ENCODE data around the gene VSTM2A.

The VSTM2A gene

DNA sequence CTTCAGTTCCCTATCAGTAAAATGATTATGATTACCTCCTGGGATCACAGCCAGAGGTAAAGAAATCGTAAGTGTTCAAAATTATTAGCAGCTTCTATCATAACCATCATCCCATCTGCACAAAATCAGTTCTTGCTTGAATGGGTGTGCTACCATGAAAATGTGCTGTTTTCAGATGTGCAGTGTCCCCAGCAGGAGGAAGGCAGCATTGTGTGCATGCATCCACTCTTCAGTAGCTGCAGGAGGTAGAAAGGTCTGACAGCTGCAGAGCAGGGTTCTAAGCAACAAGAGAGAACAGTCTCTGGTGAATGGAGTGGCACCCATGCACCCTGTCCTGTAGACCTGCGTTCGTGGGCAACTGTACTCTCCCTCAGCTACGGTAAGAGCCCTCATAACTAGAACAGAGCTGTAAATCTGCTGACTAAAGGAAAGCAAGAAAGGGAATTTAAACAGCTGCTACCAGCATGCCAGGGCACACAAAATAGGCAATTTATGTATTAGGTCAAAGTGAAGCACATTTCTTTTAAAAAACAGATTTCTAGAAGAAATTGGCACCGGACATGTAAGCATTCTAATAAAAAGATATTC is 21.2 kb downstream of the VSTM2A start:
- no peaks in the 10 kb centered on the region for H3K9me3 Mint-ChIP-seq (ENCODE audit: low read depth)
- no peak overlapping the region for H3K4me3 Mint-ChIP-seq
- no peaks in the 10 kb centered on the region for H3K4me1 Mint-ChIP-seq (ENCODE audit: low read depth)
- H3K36me3 Mint-ChIP-seq = no peaks in the 10 kb centered on the region
- no peaks in the 10 kb centered on the region for H3K27me3 Mint-ChIP-seq
- H3K27ac Mint-ChIP-seq = no peak overlapping the region

DNA sequence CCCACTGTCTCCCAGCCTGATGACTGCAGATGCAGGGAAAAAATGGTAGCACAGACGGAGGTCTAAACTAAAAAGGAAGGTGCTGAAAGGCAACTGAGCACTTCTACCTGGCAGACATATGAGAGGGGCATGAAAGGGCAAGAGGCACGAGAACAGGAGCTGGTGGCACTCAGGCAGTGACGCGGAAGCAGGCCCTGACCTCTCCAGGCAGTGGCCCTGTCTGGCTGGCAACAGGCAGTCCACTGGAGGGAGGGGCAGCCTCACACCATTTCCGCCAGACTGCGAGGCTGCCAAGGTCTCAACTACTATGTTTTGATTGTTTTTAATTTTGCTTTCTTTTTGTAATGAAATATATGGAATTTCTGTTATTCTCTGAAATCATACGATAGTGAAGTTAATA is 23.3 kb downstream of the VSTM2A start:
- no peak overlapping the region for H3K4me3 Mint-ChIP-seq
- no peaks in the 10 kb centered on the region for H3K9me3 Mint-ChIP-seq (ENCODE audit: low read depth)
- H3K27me3 Mint-ChIP-seq = no peaks in the 10 kb centered on the region
- H3K36me3 Mint-ChIP-seq = no peaks in the 10 kb centered on the region
- no peak overlapping the region for H3K27ac Mint-ChIP-seq
- H3K4me1 Mint-ChIP-seq (ENCODE audit: low read depth) = no peaks in the 10 kb centered on the region

DNA sequence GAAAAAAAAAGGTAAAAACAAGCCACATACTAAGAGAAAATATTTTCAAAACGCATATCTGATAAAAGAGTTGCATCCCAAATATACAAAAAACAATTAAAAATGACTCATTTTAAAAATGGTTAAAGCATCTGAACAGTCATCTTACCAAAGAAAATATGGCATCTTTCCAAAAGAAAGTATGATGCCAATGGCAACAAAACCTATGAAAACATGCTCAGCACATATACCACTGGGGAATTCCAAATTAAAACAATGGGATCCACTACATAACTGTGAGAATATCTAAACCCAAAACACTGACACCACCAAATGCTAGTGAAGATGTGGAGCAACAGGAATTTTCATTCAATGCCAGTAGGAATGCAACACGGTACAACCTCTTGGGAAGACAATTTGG is 39.3 kb downstream of the VSTM2A start:
- H3K36me3 Mint-ChIP-seq = no peaks in the 10 kb centered on the region
- no peak overlapping the region for H3K4me3 Mint-ChIP-seq
- H3K9me3 Mint-ChIP-seq (ENCODE audit: low read depth) = peaks cover 9% of the 10 kb centered on the region
- no peaks in the 10 kb centered on the region for H3K27me3 Mint-ChIP-seq
- H3K27ac Mint-ChIP-seq = no peak overlapping the region
- H3K4me1 Mint-ChIP-seq (ENCODE audit: low read depth) = no peaks in the 10 kb centered on the region

DNA sequence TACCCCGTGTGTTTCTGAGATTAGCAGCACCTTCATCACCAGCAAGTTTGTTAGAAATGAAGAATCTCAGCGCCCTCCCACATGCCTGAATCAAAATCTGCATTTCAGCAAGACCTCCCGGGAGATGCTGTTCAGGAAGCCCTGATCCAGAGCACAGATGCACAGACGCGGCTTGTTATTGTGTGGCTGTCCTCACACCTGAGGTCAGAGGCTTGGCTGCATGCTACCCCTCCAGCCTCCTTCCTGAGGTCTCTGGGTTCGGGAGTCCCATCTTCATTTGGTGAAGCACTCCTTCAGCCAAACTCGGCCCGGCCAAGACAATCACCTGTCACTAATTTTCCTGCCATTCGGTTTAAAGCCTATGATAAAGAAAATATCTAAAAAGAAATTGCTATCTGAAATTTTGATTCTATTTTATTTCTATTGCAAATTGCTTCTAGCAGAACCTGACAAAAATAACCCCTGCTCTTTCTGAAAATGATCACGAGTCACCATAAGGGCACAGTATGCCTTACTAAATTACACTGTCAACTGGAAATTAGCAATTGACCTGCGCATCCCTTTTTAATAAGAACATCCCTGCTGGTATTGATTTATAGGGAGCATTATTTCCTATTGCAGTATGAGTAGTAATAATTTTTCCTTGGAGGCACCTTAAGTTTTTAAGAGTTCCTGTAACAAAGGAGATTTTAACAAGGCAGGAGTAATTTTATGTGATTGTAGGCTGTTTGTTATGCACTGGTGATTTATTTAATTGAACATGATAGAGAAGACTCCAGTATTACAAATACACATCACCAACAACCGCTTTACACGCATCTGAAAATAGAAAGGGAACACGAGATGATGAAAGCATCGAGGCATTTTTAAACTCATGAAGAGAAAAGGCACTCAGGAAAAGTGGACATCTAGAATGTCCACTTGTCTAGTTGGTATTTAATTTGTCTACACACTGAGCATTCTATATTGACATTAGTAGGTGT is 49.5 kb downstream of the VSTM2A start:
- Mint-ChIP-seq H3K9me3 (ENCODE audit: low read depth) (no peaks in the 10 kb centered on the region), H3K4me1 (ENCODE audit: low read depth) (no peaks in the 10 kb centered on the region), H3K27me3 (no peaks in the 10 kb centered on the region), H3K27ac (no peak overlapping the region), H3K4me3 (no peak overlapping the region), H3K36me3 (no peaks in the 10 kb centered on the region)

DNA sequence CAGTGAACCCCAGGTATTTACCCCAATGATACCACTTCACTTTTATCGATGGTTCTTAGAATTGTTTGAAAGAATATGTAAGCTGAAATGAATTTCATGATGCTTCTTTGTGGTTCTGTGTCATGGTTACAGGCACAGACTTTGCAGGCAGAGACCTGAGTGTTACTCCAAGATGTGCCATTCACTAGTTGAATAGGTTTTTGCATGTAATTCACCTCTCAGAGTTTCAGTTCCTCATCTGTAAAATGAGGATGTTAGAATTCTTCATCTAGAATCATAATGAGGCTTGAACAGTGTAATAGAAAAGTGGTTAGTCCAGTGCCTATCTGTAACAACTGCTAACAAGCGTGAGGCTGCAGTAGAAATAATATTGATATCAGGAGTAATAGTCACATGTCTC is 54.6 kb downstream of the VSTM2A start:
- Mint-ChIP-seq H3K27me3 (no peaks in the 10 kb centered on the region), H3K9me3 (ENCODE audit: low read depth) (no peaks in the 10 kb centered on the region), H3K4me1 (ENCODE audit: low read depth) (no peaks in the 10 kb centered on the region), H3K27ac (no peak overlapping the region), H3K4me3 (no peak overlapping the region), H3K36me3 (no peaks in the 10 kb centered on the region)

DNA sequence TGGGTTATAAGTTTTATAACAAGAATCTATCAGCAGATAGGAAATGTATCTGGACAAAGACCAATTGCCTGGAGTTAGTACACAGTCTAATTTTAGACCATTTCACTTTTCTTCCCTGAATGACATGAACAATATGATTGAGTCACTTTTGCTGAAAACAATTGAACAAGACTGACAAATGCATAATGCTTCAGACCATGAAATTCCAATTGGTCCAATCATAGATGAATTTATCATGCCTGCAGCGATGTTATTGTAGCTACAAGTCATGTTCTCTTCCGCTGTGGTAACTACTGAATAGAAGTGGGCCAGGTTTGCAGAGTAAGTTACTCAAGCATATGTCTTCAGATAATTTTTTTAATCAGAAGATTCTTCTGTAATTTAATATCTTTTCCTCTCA is 73.4 kb downstream of the VSTM2A start:
- no peaks in the 10 kb centered on the region for H3K27me3 Mint-ChIP-seq
- no peaks in the 10 kb centered on the region for H3K9me3 Mint-ChIP-seq (ENCODE audit: low read depth)
- no peaks in the 10 kb centered on the region for H3K36me3 Mint-ChIP-seq
- no peaks in the 10 kb centered on the region for H3K4me1 Mint-ChIP-seq (ENCODE audit: low read depth)
- no peak overlapping the region for H3K27ac Mint-ChIP-seq
- H3K4me3 Mint-ChIP-seq = no peak overlapping the region

All from activated naive CD8-positive, alpha-beta T cell (primary cell).